B cell (primary cell): Measurements from ENCODE around the gene TMEM158.

Experiments used
- CTCF ChIP-seq: fragments of 200-600 bp; IDR thresholded peaks from one replicate; pipeline ENCODE4 v1.8.0; 2022; ENCODE audit warnings: antibody characterized with exemption, mild to moderate bottlenecking
- EZH2 ChIP-seq: IDR thresholded peaks from 2 replicates; pipeline ENCODE4 v1.6.1; 2012; ENCODE audit warnings: borderline replicate concordance, low read depth, mild to moderate bottlenecking, moderate library complexity, low read length; ENCODE audit not compliant: insufficient read depth, poor library complexity, severe bottlenecking

- TF ChIP-seq CTCF (no peak), EZH2 (no peak)
These were observed 46.0 kb downstream of the TMEM158 start for GRCh38 chr3:45180051-45180450.
